SJSA1 (cell line): ENCODE data around the gene PLEKHO2. TPM values are rescaled to one million over a fixed set of nuclear protein-coding genes. Genes with fewer than 3 reads are reported as not detected.

Experiments
- DNase-seq, 2 experiments: peaks; one replicate each; pipeline ENCODE4 v3.0.0-alpha.2; 2015 to 2020; ENCODE audit warnings: low spot score in 2 of 2, low read depth in 1 of 2
- H3K27ac ChIP-seq: fragments of 250-450 bp; sonication (Bioruptor Pico); 2 replicates; pipeline ENCODE4 v1.5.1; 2020; ENCODE audit warnings: mild to moderate bottlenecking, moderate library complexity
- H3K27me3 ChIP-seq: fragments of 250-450 bp; sonication (Bioruptor Pico); replicated peaks from 2 replicates; pipeline ENCODE4 v1.5.1; 2020; ENCODE audit warnings: mild to moderate bottlenecking, moderate library complexity
- H3K36me3 ChIP-seq: fragments of 250-450 bp; sonication (Bioruptor Pico); 2 replicates; pipeline ENCODE4 v1.5.1; 2020; ENCODE audit warnings: mild to moderate bottlenecking
- H3K4me1 ChIP-seq: fragments of 250-450 bp; sonication (Bioruptor Pico); replicated peaks from 2 replicates; pipeline ENCODE4 v1.6.1; 2021; ENCODE audit warnings: mild to moderate bottlenecking
- H3K4me3 ChIP-seq: fragments of 250-450 bp; sonication (Bioruptor Pico); 2 replicates; pipeline ENCODE4 v1.5.1; 2020; ENCODE audit warnings: mild to moderate bottlenecking
- H3K9me3 ChIP-seq: fragments of 250-450 bp; sonication (Bioruptor Pico); replicated peaks from 2 replicates; pipeline ENCODE4 v1.5.1; 2020; ENCODE audit warnings: mild to moderate bottlenecking
- total RNA-seq: library from RNA; depleted of rRNA; stranded (reverse); fragments of >200 nt; shearing (Covaris generic); gene quantifications from 2 replicates; pipeline ENCODE4 v1.2.3, GENCODE V29; 2014; rRNA removed

PLEKHO2 gene
- total RNA-seq, 1 experiment from 2014 or later = 21.4 TPM

GRCh38 chr15:64911311-64912186 lies 69.8 kb downstream of the PLEKHO2 start, which contains the start of gene ANKDD1A:
Gene ANKDD1A (plus strand): TSS chr15:64911902. CDS start chr15:64911931, 29 bp downstream.
- no peaks in the 10 kb centered on the region for H3K27me3 ChIP-seq
- peaks cover 14% of the 10 kb centered on the region for H3K4me1 ChIP-seq
- peak; percentile 53 to 60 for DNase-seq
- H3K4me3 ChIP-seq = peak within 1 kb of the TSS; percentile 50
- H3K9me3 ChIP-seq = no peaks in the 10 kb centered on the region
- no peak within 1 kb of the TSS for H3K27ac ChIP-seq
- no peaks in the 10 kb centered on the region for H3K36me3 ChIP-seq

DNA sequence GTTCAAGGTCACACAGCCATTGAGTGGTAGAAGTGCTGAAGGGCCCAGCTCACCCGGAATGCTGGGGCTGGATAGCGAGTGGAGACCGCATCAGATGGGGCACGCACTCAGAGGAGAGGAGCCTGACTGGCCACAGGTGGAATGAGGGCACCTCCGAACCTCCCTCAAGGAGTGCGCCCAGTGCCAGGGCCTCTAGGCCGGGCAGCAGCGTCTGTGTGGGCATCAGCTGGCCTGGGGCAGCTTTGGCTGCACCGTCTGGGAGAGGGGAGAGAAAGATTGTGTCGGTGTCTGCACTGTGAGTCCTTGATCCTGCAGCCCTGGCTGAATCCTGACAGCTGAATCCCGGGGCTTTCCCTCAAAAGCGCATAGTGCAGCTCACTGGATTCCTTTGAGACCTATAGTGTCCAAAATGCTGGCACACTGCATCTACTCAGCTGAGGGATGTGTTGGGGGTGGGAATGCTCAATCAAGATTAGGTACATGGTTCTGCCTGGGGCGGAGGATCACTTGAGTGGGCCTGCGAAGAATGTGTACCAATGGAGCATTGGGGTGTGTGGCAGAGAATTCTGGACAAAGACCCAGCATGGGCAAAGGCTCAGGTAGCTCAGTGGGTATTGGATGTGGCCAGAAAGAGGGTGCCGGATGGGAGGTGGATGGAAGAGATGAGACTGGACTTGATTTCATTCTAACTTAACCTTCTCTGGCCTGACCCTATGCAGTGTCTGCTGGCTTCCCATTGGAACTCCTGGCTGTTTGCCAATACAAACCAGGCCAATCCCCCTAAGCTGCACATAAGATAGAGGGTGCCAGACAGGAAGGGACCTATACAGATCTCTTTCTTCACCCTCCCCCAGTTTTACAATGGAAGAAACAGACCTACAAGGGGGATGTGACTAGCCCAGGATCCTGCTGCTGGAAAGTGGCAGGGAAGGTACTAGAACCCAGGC lies 70.9 kb downstream of the PLEKHO2 start:
- peaks cover 14% of the 10 kb centered on the region for H3K4me1 ChIP-seq
- H3K27me3 ChIP-seq = no peaks in the 10 kb centered on the region
- H3K27ac ChIP-seq = no peak overlapping the region
- no peaks in the 10 kb centered on the region for H3K9me3 ChIP-seq
- H3K36me3 ChIP-seq = no peaks in the 10 kb centered on the region
- peak overlapping the region; percentile 50; the same call in 1 of the 2 replicates for H3K4me3 ChIP-seq
- DNase-seq = no peak

DNA sequence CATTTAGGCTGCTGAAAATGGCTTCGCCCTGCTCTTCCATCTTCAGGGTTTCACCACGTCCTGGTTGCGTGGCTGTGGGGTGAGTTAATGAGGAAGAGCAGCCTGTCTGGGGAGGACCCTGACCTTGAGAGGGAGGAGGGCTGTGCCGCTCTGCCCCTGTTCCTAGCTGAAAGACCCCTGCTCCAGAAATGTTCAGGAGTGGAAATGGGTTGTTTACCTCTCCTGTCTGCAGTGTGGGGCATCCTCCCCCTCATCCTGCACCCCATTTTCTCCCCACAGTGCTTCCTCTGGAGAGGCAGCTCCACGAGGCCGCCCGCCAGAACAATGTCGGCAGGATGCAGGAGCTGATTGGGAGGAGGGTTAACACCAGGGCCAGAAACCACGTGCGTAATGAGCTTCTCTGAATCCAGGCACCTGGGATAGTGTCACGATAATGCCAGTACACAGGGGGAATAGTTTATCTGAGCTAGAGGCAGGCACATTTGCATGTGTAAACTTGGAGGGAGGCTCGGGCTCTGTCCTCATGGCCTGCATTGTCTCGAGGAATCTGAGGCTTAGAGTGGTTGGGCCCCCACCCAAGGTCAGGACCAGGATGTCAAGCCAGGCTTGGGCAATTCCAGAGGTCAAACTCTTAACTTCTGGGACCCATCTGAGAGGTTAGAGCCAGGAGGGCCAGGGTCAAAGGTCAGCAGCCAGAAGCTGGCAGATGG lies 74.0 kb downstream of the PLEKHO2 start:
- Histone ChIP-seq H3K27ac (no peak overlapping the region), H3K27me3 (no peaks in the 10 kb centered on the region), H3K36me3 (no peaks in the 10 kb centered on the region), H3K9me3 (no peaks in the 10 kb centered on the region), H3K4me1 (peaks cover 14% of the 10 kb centered on the region), H3K4me3 (no peak overlapping the region)
- DNase-seq = no peak

DNA sequence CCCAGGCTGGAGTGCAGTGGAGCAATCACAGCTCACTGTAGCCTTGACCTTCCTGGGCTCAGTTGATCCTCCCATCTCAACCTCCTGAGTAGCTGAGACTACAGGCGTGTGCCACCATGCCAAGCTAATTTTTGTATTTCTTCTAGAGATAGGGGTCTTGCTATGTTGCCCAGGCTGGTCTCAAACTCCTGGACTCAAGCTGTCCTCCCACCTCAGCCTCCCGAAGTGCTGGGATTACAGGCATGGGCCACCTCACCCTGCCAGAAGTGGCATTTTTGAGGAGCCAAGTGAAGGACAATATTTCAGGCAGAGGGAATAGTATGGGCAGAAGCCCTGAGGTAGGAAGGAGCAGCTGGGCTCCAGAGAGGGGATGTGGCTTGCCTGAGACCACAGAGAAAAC lies 74.7 kb downstream of the PLEKHO2 start:
- Histone ChIP-seq H3K27me3 (no peaks in the 10 kb centered on the region), H3K36me3 (no peaks in the 10 kb centered on the region), H3K27ac (no peak overlapping the region), H3K4me1 (peaks cover 11% of the 10 kb centered on the region), H3K9me3 (no peaks in the 10 kb centered on the region), H3K4me3 (no peak overlapping the region)
- no peak for DNase-seq

DNA sequence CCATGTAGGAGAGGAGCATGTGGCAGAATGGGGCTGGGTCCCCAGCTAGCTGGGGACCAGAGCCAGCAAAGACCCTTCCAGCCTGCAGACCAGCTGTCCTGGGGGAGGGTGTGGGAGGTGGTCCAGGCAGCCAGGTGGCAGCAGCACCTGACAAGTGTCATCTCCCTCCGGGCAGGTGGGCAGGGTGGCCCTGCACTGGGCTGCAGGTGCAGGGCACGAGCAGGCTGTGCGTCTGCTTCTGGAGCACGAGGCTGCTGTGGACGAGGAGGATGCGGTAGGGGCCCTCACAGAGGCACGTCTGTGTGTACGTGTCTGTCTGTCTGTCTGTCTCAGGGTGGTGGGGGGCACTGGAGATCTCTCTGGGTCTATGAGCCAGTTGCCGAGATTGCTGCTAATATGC lies 75.5 kb downstream of the PLEKHO2 start:
- Histone ChIP-seq H3K9me3 (no peaks in the 10 kb centered on the region), H3K36me3 (no peaks in the 10 kb centered on the region), H3K4me3 (no peak overlapping the region), H3K27ac (no peak overlapping the region), H3K27me3 (no peaks in the 10 kb centered on the region), H3K4me1 (peaks cover 3% of the 10 kb centered on the region; the same call in 1 of the 2 replicates)
- no peak for DNase-seq

Other genes with a start within 250 kb of the PLEKHO2 start
- 0.11 TPM in 1 of 2 replicates, not detected in the other for gene RBPMS2, start 66.3 kb upstream of the PLEKHO2 start, total RNA-seq
- gene PIF1, start 16.3 kb upstream of the PLEKHO2 start, total RNA-seq = 20.1 and 29.2 TPM in 2 replicates
- 1.3 and 3.3 TPM in 2 replicates for gene ANKDD1A, start 70.0 kb downstream of the PLEKHO2 start, total RNA-seq
- 41.8 and 49.0 TPM in 2 replicates for gene SPG21, start 148.0 kb downstream of the PLEKHO2 start, total RNA-seq
- 22.1 and 30.4 TPM in 2 replicates for gene MTFMT, start 187.7 kb downstream of the PLEKHO2 start, total RNA-seq
- 1.1 TPM in 1 of 2 replicates, not detected in the other for gene SLC51B, start 203.5 kb downstream of the PLEKHO2 start, total RNA-seq
- gene RASL12, start 226.1 kb downstream of the PLEKHO2 start, total RNA-seq = 175 and 181 TPM in 2 replicates
- not detected in 2 replicates for gene KBTBD13, start 234.8 kb downstream of the PLEKHO2 start, total RNA-seq